GM21576 (cell line): ENCODE measurements around the gene RPL11.
"Not testable (repeated sequence)": the region's sequence is repeated elsewhere in the genome, so short reads cannot be mapped to it uniquely, and the experiment has no call there.

Source experiments
- ATAC-seq: cut with Tn5 transposase; IDR thresholded peaks from one replicate; pipeline ENCODE4 v1.9.1; 2021; ENCODE audit warnings: mild to moderate bottlenecking, moderate library complexity; ENCODE audit not compliant: unreplicated experiment

The RPL11 gene

DNA sequence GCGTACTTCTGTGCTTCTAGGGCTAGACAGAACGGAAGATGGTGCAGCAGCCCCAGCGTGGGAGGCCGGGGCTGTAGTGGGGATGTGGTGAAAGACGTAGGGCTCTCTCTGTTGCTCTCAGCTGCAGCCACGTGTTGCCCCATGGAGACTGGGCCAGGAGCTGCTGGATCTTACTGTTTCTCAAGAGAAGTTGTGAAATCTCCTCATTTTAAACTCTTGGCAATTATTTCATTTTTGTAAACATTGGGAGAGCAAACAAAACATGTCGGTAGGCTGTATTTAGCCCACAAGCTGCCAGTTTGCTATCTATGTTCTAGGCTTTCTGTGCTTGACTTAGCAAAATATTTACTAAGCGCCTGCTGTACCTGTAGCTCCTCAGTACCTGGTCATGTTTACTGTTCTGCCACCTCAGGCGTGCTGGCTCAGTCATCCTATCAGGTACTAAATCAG is 35.8 kb downstream of the RPL11 start:
- no peak for ATAC-seq

DNA sequence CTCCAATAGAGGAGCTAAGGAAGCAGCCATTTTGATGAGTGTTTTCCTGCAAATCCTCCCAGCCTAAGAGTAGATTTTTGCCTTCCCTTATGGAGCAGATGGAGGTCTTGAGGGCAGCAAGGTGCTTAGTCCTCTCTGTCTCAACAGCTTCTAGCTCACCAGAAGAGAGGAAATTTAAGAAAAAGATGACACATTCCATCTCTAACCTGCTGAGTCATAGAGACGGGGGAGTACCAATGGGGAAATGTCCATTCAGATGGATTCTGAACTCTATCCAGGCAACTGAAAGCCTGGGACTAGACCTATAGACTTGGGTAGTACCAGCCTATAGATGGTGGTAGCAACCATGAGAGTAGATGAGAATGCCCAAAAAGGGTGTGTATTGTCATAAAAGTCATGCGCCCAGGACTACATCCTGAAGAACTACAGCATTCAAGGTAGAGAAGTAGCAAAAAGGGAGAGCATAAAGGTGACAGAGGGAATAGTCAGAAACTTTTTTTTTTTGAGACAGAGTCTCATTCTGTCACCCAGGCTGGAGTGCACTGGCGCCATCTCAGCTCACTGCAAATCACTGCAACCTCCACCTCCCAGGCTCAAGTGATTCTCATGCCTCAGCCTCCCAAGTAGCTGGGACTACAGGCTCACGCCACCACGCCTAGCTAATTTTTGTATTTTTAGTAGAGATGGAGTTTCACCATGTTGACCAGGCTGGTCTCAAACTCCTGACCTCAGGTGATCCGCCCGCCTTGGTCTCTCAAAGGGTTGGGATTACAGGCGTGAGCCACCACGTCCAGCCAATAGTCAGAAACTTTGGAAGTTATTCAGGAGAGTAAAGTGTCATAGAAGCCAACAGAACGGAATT is 41.0 kb downstream of the RPL11 start:
- ATAC-seq = no peak

DNA sequence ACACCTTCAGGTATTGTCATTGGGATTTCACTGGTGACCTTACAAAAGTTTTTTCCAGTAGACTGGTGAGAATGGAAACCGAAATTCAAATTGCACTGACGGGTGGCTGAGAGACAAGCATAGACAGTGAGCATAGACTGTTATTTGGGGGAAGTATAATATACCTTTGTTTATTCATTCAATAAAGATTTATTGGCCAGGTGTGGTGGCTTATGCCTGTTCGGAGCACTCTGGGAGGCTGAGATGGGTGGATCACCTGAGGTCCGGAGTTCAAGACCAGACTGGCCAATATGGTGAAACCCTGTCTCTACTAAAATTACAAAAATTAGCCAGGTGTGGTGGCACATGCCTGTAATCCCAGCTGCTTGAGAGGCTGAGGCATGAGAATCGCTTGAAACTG is 41.7 kb downstream of the RPL11 start:
- ATAC-seq = not testable (repeated sequence)

DNA sequence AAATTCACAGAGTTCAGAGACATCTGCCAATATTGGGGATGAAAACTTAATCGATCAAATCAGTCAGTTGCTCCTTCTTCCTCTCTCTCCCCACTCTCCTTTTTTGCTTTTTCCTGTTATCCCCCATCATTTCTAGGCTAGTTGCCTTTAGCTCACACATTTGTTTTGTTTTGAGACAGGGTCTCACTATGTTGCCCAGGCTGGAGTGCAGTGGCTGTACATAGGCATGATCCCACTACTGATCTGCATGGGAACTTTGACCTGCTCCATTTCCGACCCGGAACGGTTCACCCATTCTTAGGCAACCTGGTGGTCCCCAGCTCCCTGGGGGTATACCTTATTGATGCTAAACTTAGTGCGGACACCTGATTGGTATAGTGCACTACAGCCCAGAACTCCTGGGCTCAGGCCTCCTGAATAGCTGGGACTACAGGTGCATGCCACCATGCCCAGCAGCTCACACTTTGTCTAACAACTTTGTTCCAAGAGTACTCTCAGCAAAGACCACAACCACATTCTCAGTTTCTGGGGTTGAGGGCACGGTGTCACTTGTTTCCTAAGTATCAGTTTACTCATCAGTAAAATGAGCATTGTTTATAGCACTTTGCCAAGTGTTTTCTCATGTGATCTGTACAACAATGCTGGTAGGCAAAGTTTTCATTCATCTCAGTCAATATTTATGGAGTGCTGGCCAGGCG is 45.0 kb downstream of the RPL11 start:
- no peak for ATAC-seq

DNA sequence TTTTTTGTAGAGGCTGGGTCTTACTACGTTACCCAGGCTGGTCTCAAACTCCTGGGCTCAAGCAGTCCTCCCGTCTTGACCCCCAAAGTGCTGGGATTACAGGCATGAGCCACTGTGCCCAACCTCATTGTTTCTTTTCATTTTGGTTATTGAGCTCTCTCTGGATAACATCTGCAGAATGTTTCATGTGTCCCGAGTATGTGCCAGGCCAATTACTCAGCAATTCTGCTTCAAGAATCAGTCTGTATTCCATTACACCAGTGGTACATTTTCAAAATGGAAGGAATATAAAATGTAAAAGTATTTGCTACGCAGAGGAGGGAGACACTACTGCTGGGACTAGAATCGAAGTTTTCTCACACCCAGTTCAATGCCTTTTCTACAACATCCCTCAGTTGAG is 50.0 kb downstream of the RPL11 start:
- no peak for ATAC-seq

DNA sequence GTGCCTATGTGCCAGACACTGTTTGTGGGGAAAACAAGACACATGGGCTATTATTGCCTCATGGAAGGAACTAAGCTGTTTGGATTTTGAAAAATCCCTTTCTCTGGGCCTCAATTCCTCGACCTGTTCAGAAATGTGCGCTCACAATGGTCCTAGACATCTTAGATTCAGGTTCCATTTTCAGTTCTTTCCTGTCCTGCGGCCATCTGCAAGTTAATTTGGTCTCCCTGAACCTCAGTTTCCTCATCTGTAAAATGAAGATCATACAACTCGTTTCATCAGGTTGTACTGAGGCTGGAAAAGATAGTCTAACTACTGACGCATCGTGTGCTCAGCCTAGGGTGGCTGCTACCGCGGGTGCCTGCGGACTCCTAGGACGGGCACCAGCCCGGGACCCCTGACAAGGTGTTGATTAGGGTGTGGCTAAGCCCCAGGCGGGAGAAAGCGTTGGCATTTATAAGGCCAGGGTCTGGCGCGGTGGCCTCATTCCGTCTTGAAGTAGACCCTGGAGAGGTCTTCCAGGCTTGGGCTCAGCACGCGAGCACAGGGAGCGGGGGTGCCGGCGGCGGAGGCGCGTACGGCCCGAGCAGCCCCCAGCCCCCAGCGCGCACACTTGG is 51.2 kb downstream of the RPL11 start:
- ATAC-seq = peak; percentile 25

DNA sequence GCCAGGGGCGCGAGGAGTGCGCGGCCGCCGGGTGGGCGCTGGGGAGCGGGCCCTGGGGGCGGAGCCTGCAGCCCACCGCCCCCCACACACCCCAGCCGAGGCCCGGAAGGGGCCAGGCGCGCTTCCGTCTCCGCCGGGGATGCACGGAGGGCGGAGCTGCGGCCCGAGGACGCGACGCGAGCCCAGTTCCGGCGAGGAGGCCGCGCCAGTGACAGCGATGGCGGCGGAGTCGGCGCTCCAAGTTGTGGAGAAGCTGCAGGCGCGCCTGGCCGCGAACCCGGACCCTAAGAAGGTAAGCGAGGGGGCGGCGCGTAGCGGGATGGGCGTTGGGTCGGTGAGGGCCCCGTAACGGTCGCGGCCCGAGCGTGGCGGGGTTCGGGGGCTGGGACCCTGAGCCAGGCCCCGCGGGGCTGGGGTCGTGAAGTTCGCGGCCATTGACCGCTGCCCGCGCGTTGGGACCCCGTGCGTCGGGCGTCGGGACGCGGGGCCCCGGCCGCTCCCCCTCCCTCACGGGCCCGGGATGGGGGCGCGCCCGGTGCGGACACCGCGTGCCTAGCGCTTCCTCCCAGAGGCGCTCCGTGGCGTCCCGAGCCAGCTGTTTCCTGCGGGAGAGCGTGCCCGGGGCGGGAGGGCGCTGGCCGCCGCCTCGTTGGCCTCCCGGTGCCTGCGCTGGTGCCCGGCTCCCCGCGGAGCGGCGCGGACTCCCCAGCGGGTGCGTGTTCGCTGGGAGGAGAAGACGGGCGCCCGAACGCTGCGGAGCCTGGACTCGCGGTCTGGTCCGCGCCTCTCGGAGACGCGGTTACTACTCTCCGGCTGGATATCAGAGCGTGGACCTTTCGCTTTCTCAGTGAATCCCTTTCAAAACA is 51.9 kb downstream of the RPL11 start, which contains the start of gene ELOA:
ELOA (plus strand) TSS at position 185 of the 866 bp plus-strand sequence; CDS start at position 218, 33 bp downstream.
- ATAC-seq = peak; percentile 62

DNA sequence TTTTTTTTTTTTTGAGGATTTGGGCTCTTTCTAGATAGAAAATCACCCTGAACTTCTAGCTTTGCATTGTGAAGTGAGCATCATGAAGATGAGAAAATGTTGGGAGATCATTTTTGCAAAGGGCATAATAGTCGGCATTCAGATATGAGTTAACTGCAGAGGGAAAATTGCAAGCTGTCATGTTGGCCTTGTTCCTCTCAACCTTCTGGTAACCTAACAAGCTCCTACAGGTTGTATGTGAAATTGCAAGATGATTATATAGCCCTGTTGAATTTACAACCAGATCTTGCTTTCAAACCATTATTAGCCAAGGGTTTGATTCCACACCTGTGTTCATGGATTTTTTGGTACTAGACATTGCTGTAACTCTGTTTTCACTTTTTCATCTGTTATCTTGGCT is 53.9 kb downstream of the RPL11 start:
- no peak for ATAC-seq
